Panc1 (cell line): ENCODE results near the gene CYP11A1. TPM values are rescaled to one million over a fixed set of nuclear protein-coding genes. Genes with fewer than 3 reads are reported as not detected.

Experiments
- ATAC-seq: fragments of 200-7000 bp; cut with Tn5 transposase; 2 replicates; pipeline ENCODE4 v1.9.1; 2020; ENCODE audit warnings: mild to moderate bottlenecking, moderate library complexity
- BruUV-seq: library from RNA; stranded (reverse); fragments of 400-500 nt; replicated peaks from 2 replicates; lab custom pipeline; 2021; lab: Mats Ljungman, UMichigan
- CTCF ChIA-PET: fragments of 300-600 bp; sonication (Branson Sonifier 250); formaldehyde crosslinking; loops from one replicate; lab custom pipeline; 2022; ENCODE audit warnings: antibody characterized with exemption; lab: Charles Lee
- POLR2A ChIA-PET: fragments of 300-600 bp; sonication (Branson Sonifier 250); formaldehyde crosslinking; loops from one replicate; lab custom pipeline; 2022; ENCODE audit warnings: antibody characterized with exemption; lab: Charles Lee
- DNase-seq: peaks from one replicate; pipeline ENCODE4 v3.0.0-alpha.2; 2010; ENCODE audit warnings: low read depth, low spot score
- H3K27ac ChIP-seq: 2 replicates; pipeline ENCODE4 v1.5.1; 2011; ENCODE audit warnings: mild to moderate bottlenecking, low read length, inconsistent platforms
- H3K27me3 ChIP-seq: fragments of 200-500 bp; sonication (Bioruptor generic); 2 replicates; pipeline ENCODE4 v1.6.0; 2014; ENCODE audit warnings: low read length, inconsistent platforms; ENCODE audit not compliant: control insufficient read depth, insufficient read depth
- H3K36me3 ChIP-seq: fragments of 200-500 bp; sonication (Bioruptor generic); 2 replicates; pipeline ENCODE4 v1.5.1; 2014; ENCODE audit warnings: inconsistent platforms, mild to moderate bottlenecking, low read length, moderate library complexity; ENCODE audit not compliant: control insufficient read depth, insufficient read depth
- H3K4me1 ChIP-seq: 2 replicates; pipeline ENCODE4 v1.5.1; 2011; ENCODE audit warnings: inconsistent platforms, mild to moderate bottlenecking, low read length, moderate library complexity; ENCODE audit not compliant: control insufficient read depth, insufficient read depth
- H3K4me3 ChIP-seq, 2 experiments: 2 replicates each; pipeline ENCODE4 v1.5.1; 2011 to 2012; ENCODE audit warnings: low read depth in 2 of 2, low read length in 2 of 2, mild to moderate bottlenecking in 2 of 2, inconsistent platforms in 1 of 2, moderate library complexity in 1 of 2
- H3K9me3 ChIP-seq: fragments of 200-500 bp; sonication (Bioruptor generic); 2 replicates; pipeline ENCODE4 v1.5.1; 2014; ENCODE audit warnings: low read depth, mild to moderate bottlenecking, inconsistent platforms, low read length, moderate library complexity; ENCODE audit not compliant: control insufficient read depth, insufficient read depth
- POLR2AphosphoS5 ChIP-seq: IDR thresholded peaks from 2 replicates; pipeline ENCODE4 v1.6.1; 2012; ENCODE audit warnings: mild to moderate bottlenecking, low read depth, low read length, moderate library complexity
- SIN3A ChIP-seq: IDR thresholded peaks from 2 replicates; pipeline ENCODE4 v1.6.1; 2012; ENCODE audit warnings: low read depth, mild to moderate bottlenecking, low read length, moderate library complexity, borderline replicate concordance; ENCODE audit not compliant: insufficient read depth
- TCF7L2 ChIP-seq: IDR thresholded peaks from 2 replicates; pipeline ENCODE4 v1.6.1; 2011; ENCODE audit warnings: mild to moderate bottlenecking, low read depth, low read length, inconsistent platforms
- in situ Hi-C: cut with HindIII; loops from 2 replicates; pipeline ENCODE4 v1.10.0; 2016; ENCODE audit warnings: low sequenced_read_pairs, low pct_unique_long_range_greater_than_20kb
- intact Hi-C: fragments of 100-400 bp; cut with micrococcal nuclease; formaldehyde crosslinking; loops from one replicate; pipeline ENCODE4 v1.10.0; 2022; ENCODE audit not compliant: unreplicated experiment
- total RNA-seq: library from RNA; stranded (reverse); gene quantifications from one replicate; pipeline ENCODE4 v1.2.1, GENCODE V29; 2021; ENCODE audit not compliant: unreplicated experiment
- TF ChIP-seq, protein P1 (sequence below), 2 experiments: IDR thresholded peaks; 2 replicates each; pipeline ENCODE4 v1.6.1; 2011 to 2012; ENCODE audit warnings: low read depth in 2 of 2, control low read depth in 1 of 2, low read length in 1 of 2, mild to moderate bottlenecking in 1 of 2, moderate library complexity in 1 of 2; ENCODE audit not compliant: insufficient read depth in 1 of 2
- TF ChIP-seq, protein P2 (sequence below): fragments of 450-650 bp; IDR thresholded peaks from 2 replicates; pipeline ENCODE4 v1.5.1; 2017; ENCODE audit warnings: mild to moderate bottlenecking

CYP11A1 gene
- total RNA-seq, 1 experiment from 2014 or later: 0.57 TPM

DNA sequence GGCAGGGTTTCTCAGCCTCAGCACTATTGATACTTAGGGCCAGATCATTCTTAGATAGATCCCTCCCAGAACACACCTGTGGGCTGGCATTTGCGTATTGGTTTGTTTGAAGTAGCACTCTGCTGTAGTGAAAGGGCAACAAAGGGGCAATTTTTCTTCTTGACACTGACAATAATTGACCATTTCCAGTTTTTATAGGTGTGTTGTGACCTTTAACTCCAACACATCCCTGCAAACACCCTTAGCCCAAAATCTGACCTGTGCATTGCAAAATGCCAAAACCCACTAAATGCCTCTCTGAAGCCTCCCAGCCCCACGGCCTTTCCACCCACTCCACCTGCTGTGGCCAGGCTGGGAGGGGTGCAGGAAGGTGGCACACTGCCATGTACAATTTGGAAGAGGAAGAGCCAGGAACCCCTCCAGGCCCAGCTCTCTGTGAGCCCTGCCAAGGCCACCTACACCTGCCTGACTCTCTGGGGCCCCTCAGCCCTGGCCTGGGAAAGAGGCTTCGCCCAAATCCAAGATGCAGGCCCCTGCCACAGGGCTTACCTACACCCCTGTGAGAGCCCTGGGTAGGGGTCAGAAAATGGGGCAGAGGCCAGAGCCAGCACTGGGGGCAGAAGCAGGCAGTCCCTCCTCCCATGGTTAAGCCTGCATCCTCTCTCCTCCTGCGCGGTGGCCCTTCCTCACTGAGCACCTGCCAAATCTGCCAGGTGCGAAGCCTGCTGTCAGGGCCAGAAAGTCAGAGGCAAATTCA is 9.6 kb upstream of the CYP11A1 start:
- intact Hi-C loops (no loop called here), in situ Hi-C loops (loop anchor here (10.0 kb wide), 1 partner anchor 118 kb away; no protein-coding TSS in a partner anchor)
- ChIA-PET POLR2A (no interaction called here), CTCF (no interaction called here)
- TF ChIP-seq, protein P1, sequence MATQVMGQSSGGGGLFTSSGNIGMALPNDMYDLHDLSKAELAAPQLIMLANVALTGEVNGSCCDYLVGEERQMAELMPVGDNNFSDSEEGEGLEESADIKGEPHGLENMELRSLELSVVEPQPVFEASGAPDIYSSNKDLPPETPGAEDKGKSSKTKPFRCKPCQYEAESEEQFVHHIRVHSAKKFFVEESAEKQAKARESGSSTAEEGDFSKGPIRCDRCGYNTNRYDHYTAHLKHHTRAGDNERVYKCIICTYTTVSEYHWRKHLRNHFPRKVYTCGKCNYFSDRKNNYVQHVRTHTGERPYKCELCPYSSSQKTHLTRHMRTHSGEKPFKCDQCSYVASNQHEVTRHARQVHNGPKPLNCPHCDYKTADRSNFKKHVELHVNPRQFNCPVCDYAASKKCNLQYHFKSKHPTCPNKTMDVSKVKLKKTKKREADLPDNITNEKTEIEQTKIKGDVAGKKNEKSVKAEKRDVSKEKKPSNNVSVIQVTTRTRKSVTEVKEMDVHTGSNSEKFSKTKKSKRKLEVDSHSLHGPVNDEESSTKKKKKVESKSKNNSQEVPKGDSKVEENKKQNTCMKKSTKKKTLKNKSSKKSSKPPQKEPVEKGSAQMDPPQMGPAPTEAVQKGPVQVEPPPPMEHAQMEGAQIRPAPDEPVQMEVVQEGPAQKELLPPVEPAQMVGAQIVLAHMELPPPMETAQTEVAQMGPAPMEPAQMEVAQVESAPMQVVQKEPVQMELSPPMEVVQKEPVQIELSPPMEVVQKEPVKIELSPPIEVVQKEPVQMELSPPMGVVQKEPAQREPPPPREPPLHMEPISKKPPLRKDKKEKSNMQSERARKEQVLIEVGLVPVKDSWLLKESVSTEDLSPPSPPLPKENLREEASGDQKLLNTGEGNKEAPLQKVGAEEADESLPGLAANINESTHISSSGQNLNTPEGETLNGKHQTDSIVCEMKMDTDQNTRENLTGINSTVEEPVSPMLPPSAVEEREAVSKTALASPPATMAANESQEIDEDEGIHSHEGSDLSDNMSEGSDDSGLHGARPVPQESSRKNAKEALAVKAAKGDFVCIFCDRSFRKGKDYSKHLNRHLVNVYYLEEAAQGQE (IDR thresholded peaks at IDR 0.05; ENCODE audit: insufficient read depth in 1 of 2, low read depth in 2 of 2, low read length in 1 of 2): no peak
- TF ChIP-seq, protein P2, sequence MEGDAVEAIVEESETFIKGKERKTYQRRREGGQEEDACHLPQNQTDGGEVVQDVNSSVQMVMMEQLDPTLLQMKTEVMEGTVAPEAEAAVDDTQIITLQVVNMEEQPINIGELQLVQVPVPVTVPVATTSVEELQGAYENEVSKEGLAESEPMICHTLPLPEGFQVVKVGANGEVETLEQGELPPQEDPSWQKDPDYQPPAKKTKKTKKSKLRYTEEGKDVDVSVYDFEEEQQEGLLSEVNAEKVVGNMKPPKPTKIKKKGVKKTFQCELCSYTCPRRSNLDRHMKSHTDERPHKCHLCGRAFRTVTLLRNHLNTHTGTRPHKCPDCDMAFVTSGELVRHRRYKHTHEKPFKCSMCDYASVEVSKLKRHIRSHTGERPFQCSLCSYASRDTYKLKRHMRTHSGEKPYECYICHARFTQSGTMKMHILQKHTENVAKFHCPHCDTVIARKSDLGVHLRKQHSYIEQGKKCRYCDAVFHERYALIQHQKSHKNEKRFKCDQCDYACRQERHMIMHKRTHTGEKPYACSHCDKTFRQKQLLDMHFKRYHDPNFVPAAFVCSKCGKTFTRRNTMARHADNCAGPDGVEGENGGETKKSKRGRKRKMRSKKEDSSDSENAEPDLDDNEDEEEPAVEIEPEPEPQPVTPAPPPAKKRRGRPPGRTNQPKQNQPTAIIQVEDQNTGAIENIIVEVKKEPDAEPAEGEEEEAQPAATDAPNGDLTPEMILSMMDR: no peak
- no peak for TF ChIP-seq SIN3A
- no peak for TF ChIP-seq TCF7L2
- TF ChIP-seq POLR2AphosphoS5: no peak
- BruUV-seq: no TSS peak
- DNase-seq (no peak), ATAC-seq (no peak)
- Histone ChIP-seq H3K36me3 (no peaks in the 10 kb centered on the region), H3K4me3 (no peak overlapping the region), H3K27me3 (no peaks in the 10 kb centered on the region), H3K27ac (no peak overlapping the region), H3K9me3 (no peaks in the 10 kb centered on the region), H3K4me1 (peaks cover 9% of the 10 kb centered on the region)

DNA sequence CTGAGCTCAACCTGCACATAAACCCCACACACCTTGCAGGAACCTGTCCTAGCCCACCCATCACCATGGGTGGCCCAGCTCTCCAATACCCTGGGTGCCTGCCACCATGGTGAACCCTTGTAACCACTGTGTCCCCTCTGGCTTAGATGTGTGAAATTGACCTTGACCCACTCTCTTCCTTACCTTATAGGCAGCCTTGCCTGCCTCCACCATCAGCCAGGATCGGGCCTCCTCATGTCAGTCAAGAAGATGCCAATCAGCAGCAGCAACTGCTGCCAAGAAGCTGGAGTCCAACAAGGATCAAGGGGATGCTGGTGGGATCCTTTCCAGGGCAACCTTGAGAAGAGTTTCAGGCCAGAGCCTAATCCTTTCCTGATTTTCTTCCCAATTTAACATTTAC is 8.8 kb upstream of the CYP11A1 start:
- in situ Hi-C loops (loop anchor here (10.0 kb wide), 1 partner anchor 119 kb away; no protein-coding TSS in a partner anchor), intact Hi-C loops (no loop called here)
- no peak for ATAC-seq
- TF ChIP-seq POLR2AphosphoS5 (no peak), TCF7L2 (no peak), SIN3A (no peak)
- TF ChIP-seq, protein P2: no peak
- TF ChIP-seq, protein P1 (IDR thresholded peaks at IDR 0.05; ENCODE audit: insufficient read depth in 1 of 2, low read depth in 2 of 2, low read length in 1 of 2): no peak
- Histone ChIP-seq H3K27me3 (no peaks in the 10 kb centered on the region; the same call in 1 of the 2 replicates), H3K9me3 (no peaks in the 10 kb centered on the region), H3K36me3 (no peaks in the 10 kb centered on the region), H3K4me3 (no peak overlapping the region), H3K4me1 (peaks cover 9% of the 10 kb centered on the region), H3K27ac (no peak overlapping the region)
- DNase-seq: no peak
- ChIA-PET CTCF (interaction anchor here (0.6 to 1.0 kb wide), 4 partner anchors 63 to 403 kb away, joined by 3 to 6 read pairs (median 4); no protein-coding TSS in a partner anchor), POLR2A (no interaction called here)
- no TSS peak for BruUV-seq
